HL-60 (cell line): ENCODE data around the gene MAFG.

Experiments
- CTCF ChIP-seq: IDR thresholded peaks from one replicate; pipeline ENCODE4 v1.5.1; 2011; ENCODE audit warnings: low read length, control low read depth, inconsistent platforms; ENCODE audit not compliant: insufficient read depth
- GABPA ChIP-seq: IDR thresholded peaks from 2 replicates; pipeline ENCODE4 v1.6.1; 2012; ENCODE audit warnings: low read depth
- POLR2AphosphoS5 ChIP-seq: IDR thresholded peaks from 2 replicates; pipeline ENCODE4 v1.6.1; 2012; ENCODE audit warnings: low read depth
- TF ChIP-seq, protein P1 (sequence below): IDR thresholded peaks from 2 replicates; pipeline ENCODE4 v1.6.1; 2012; ENCODE audit warnings: low read depth; ENCODE audit not compliant: insufficient replicate concordance

DNA sequence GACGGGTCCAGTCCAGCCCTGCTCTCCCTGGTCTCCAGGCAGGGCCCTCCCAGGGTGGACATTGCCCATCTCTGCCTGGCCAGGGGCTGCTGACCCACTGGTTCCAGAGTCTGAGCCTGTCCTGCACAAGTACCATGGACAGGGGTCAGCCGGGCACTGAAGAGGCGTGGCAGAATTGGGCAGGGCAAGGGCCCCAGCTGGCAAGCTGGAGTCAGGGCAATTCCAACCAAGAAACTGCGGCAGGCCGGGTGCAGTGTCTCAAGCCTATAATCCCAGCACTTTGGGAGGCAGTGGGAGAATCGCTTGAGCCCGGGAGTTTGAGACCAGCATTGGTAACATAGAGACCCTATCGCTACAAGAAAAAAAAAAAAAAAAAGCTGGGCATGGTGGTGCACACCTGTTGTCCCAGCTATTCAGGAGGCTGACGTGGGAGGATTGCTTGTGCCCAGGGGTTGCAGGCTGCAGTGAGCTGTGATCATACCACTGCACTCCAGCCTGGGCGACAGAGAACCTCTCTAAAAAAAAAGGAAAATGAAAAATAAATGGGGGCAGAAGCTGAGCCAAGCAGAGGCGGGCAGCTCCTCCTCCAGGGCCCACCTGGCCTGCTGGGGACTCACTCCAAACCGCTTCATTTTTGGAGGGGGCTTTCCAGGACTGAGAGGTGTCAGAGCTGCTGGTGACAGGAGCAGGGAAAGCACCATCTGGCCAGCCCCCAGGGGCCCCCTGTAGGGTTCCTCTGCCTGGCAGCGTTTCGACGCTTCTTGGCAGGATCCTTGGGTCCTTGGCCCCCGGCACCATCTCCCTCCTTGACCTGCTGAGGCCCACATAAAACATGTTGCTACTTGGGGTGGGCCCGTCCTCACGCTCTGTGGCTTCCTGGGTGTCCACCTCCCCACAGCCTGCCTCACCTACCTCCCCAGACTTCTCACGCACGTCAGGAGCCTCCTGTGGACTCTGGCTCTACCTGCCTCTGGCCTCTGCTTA, 2.9 kb upstream of the MAFG start:
- TF ChIP-seq CTCF (no peak), GABPA (no peak), POLR2AphosphoS5 (no peak)
- TF ChIP-seq, protein P1, sequence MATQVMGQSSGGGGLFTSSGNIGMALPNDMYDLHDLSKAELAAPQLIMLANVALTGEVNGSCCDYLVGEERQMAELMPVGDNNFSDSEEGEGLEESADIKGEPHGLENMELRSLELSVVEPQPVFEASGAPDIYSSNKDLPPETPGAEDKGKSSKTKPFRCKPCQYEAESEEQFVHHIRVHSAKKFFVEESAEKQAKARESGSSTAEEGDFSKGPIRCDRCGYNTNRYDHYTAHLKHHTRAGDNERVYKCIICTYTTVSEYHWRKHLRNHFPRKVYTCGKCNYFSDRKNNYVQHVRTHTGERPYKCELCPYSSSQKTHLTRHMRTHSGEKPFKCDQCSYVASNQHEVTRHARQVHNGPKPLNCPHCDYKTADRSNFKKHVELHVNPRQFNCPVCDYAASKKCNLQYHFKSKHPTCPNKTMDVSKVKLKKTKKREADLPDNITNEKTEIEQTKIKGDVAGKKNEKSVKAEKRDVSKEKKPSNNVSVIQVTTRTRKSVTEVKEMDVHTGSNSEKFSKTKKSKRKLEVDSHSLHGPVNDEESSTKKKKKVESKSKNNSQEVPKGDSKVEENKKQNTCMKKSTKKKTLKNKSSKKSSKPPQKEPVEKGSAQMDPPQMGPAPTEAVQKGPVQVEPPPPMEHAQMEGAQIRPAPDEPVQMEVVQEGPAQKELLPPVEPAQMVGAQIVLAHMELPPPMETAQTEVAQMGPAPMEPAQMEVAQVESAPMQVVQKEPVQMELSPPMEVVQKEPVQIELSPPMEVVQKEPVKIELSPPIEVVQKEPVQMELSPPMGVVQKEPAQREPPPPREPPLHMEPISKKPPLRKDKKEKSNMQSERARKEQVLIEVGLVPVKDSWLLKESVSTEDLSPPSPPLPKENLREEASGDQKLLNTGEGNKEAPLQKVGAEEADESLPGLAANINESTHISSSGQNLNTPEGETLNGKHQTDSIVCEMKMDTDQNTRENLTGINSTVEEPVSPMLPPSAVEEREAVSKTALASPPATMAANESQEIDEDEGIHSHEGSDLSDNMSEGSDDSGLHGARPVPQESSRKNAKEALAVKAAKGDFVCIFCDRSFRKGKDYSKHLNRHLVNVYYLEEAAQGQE, result peak; percentile 90
